ENCODE data around the gene FDXR. TPM values are rescaled to one million over a fixed set of nuclear protein-coding genes. Genes with fewer than 3 reads are reported as not detected.

The FDXR gene
- total RNA-seq, 1 donor from 2014 or later, result 34.2 TPM

- no peaks in the 10 kb centered on the region for H4K20me1 ChIP-seq (ENCODE audit: insufficient read depth, low read length)
- no peak overlapping the region for H2AFZ ChIP-seq (ENCODE audit: low read depth, low read length)
- DNase-seq (ENCODE audit: low read depth) (no peak), FAIRE-seq (no peak)
- H3K4me2 ChIP-seq (ENCODE audit: low read length), result no peak overlapping the region
- H3K9ac ChIP-seq (ENCODE audit: low read length), result no peak overlapping the region
- H3K4me1 ChIP-seq (ENCODE audit: insufficient read depth, low read length), result no peaks in the 10 kb centered on the region
- no peak overlapping the region for H3K27ac Mint-ChIP-seq (ENCODE audit: unreplicated experiment)
- no peak overlapping the region for H3K4me3 ChIP-seq (ENCODE audit: insufficient read depth, low read depth, low read length)
- no peaks in the 10 kb centered on the region for H3K36me3 ChIP-seq (ENCODE audit: insufficient read depth, low read length)
- H3K4me3 Mint-ChIP-seq (ENCODE audit: unreplicated experiment), result no peak overlapping the region
- TF ChIP-seq EZH2 (IDR thresholded peaks at IDR 0.05; ENCODE audit: insufficient read depth, low read length), result no peak
- no peak overlapping the region for H3K27ac ChIP-seq (ENCODE audit: low read depth, low read length)
- no peaks in the 10 kb centered on the region for H3K79me2 ChIP-seq (ENCODE audit: insufficient read depth, low read length)
- peaks cover 5% of the 10 kb centered on the region for H3K27me3 ChIP-seq (ENCODE audit: insufficient read depth, low read length)
- no peaks in the 10 kb centered on the region for H3K9me3 ChIP-seq (ENCODE audit: insufficient read depth, low read depth, low read length)
- peaks cover 55% of the 10 kb centered on the region for H3K27me3 Mint-ChIP-seq (ENCODE audit: low read depth, unreplicated experiment)
- H3K9me3 Mint-ChIP-seq (ENCODE audit: unreplicated experiment), result peaks cover 9% of the 10 kb centered on the region
- H3K36me3 Mint-ChIP-seq (ENCODE audit: low read depth, unreplicated experiment), result no peaks in the 10 kb centered on the region
- H3K4me1 Mint-ChIP-seq (ENCODE audit: low read depth, unreplicated experiment), result no peaks in the 10 kb centered on the region
Measured at GRCh38 chr17:74903671-74904070, 30.9 kb upstream of the FDXR start.

- H3K79me2 ChIP-seq (ENCODE audit: insufficient read depth, low read length), result no peaks in the 10 kb centered on the region
- FAIRE-seq, result no peak
- TF ChIP-seq CTCF (IDR thresholded peaks at IDR 0.05; ENCODE audit: insufficient read depth, low read depth, low read length) (no peak), EZH2 (IDR thresholded peaks at IDR 0.05; ENCODE audit: insufficient read depth, low read length) (no peak)
- peaks cover 7% of the 10 kb centered on the region for H3K9me3 Mint-ChIP-seq (ENCODE audit: unreplicated experiment)
- no peak overlapping the region for H3K4me3 ChIP-seq (ENCODE audit: insufficient read depth, low read depth, low read length)
- H3K36me3 Mint-ChIP-seq (ENCODE audit: low read depth, unreplicated experiment), result no peaks in the 10 kb centered on the region
- H3K9ac ChIP-seq (ENCODE audit: low read length), result no peak overlapping the region
- no peak overlapping the region for H2AFZ ChIP-seq (ENCODE audit: low read depth, low read length)
- no peak for DNase-seq (ENCODE audit: low read depth)
- H3K4me2 ChIP-seq (ENCODE audit: low read length), result no peak overlapping the region
- peaks cover 5% of the 10 kb centered on the region for H3K27me3 ChIP-seq (ENCODE audit: insufficient read depth, low read length)
- no peaks in the 10 kb centered on the region for H3K9me3 ChIP-seq (ENCODE audit: insufficient read depth, low read depth, low read length)
- no peaks in the 10 kb centered on the region for H4K20me1 ChIP-seq (ENCODE audit: insufficient read depth, low read length)
- H3K4me1 ChIP-seq (ENCODE audit: insufficient read depth, low read length), result no peaks in the 10 kb centered on the region
- H3K27ac Mint-ChIP-seq (ENCODE audit: unreplicated experiment), result no peak overlapping the region
- peaks cover 55% of the 10 kb centered on the region for H3K27me3 Mint-ChIP-seq (ENCODE audit: low read depth, unreplicated experiment)
- H3K36me3 ChIP-seq (ENCODE audit: insufficient read depth, low read length), result no peaks in the 10 kb centered on the region
- no peak overlapping the region for H3K4me3 Mint-ChIP-seq (ENCODE audit: unreplicated experiment)
- H3K4me1 Mint-ChIP-seq (ENCODE audit: low read depth, unreplicated experiment), result no peaks in the 10 kb centered on the region
- H3K27ac ChIP-seq (ENCODE audit: low read depth, low read length), result no peak overlapping the region
Measured at GRCh38 chr17:74903034-74903433, 30.2 kb upstream of the FDXR start.

GRCh38 chr17:74901353-74902135 lies 28.8 kb upstream of the FDXR start:
- Mint-ChIP-seq H3K4me3 (ENCODE audit: unreplicated experiment) (no peak overlapping the region), H3K36me3 (ENCODE audit: low read depth, unreplicated experiment) (no peaks in the 10 kb centered on the region), H3K27ac (ENCODE audit: unreplicated experiment) (no peak overlapping the region)

More at GRCh38 chr17:74901353-74902135, 28.8 kb upstream of the FDXR start:
- TF ChIP-seq EZH2 (IDR thresholded peaks at IDR 0.05; ENCODE audit: insufficient read depth, low read length) (no peak), CTCF (IDR thresholded peaks at IDR 0.05; ENCODE audit: insufficient read depth, low read depth, low read length) (no peak)
- Mint-ChIP-seq H3K9me3 (ENCODE audit: unreplicated experiment) (peaks cover 6% of the 10 kb centered on the region), H3K27me3 (ENCODE audit: low read depth, unreplicated experiment) (peaks cover 59% of the 10 kb centered on the region), H3K4me1 (ENCODE audit: low read depth, unreplicated experiment) (no peaks in the 10 kb centered on the region)
- Histone ChIP-seq H2AFZ (ENCODE audit: low read depth, low read length) (no peak overlapping the region), H3K27me3 (ENCODE audit: insufficient read depth, low read length) (peaks cover 11% of the 10 kb centered on the region), H3K4me1 (ENCODE audit: insufficient read depth, low read length) (no peaks in the 10 kb centered on the region), H3K36me3 (ENCODE audit: insufficient read depth, low read length) (no peaks in the 10 kb centered on the region), H3K27ac (ENCODE audit: low read depth, low read length) (no peak overlapping the region), H3K4me3 (ENCODE audit: insufficient read depth, low read depth, low read length) (no peak overlapping the region), H4K20me1 (ENCODE audit: insufficient read depth, low read length) (no peaks in the 10 kb centered on the region), H3K9ac (ENCODE audit: low read length) (no peak overlapping the region), H3K4me2 (ENCODE audit: low read length) (no peak overlapping the region), H3K79me2 (ENCODE audit: insufficient read depth, low read length) (no peaks in the 10 kb centered on the region), H3K9me3 (ENCODE audit: insufficient read depth, low read depth, low read length) (no peaks in the 10 kb centered on the region)
- FAIRE-seq (no peak), DNase-seq (ENCODE audit: low read depth) (no peak)

Measured in astrocyte (in vitro differentiated cells and primary cell).